Activated CD8-positive, alpha-beta memory T cell treated with anti-CD3 and anti-CD28 coated beads for 1 hour (primary cell): ENCODE data around the gene SMG5.

Source experiments
- DNase-seq, 2 donors: peaks; one replicate each; pipeline ENCODE4 v3.0.0-alpha.2; 2020; ENCODE audit warnings: low read depth in 1 of 2; ENCODE audit errors: extremely low read depth in 1 of 2

Gene SMG5

GRCh38 chr1:156246241-156246780 is 36.3 kb downstream of the SMG5 start:
- no peak for DNase-seq

- DNase-seq, result no peak
Measured at GRCh38 chr1:156245451-156246232, 37.0 kb downstream of the SMG5 start.

GRCh38 chr1:156244712-156245111 is 37.9 kb downstream of the SMG5 start:
- no peak for DNase-seq

- DNase-seq, result no peak
Measured at GRCh38 chr1:156244126-156244525, 38.5 kb downstream of the SMG5 start.

GRCh38 chr1:156242738-156243137 is 39.9 kb downstream of the SMG5 start:
- no peak for DNase-seq

- no peak for DNase-seq
Measured at GRCh38 chr1:156241926-156242325, 40.7 kb downstream of the SMG5 start, which contains the start of gene BGLAP. BGLAP (plus strand) TSS chr1:156242184; CDS start chr1:156242232, 48 bp downstream.

- no peak for DNase-seq
Measured at GRCh38 chr1:156241311-156241811, 41.3 kb downstream of the SMG5 start.

GRCh38 chr1:156238248-156238647 is 44.4 kb downstream of the SMG5 start:
- DNase-seq, result no peak

- no peak for DNase-seq
Measured at GRCh38 chr1:156236164-156236563, 46.5 kb downstream of the SMG5 start.

GRCh38 chr1:156233426-156234127 is 49.0 kb downstream of the SMG5 start:
- no peak for DNase-seq

GRCh38 chr1:156232201-156232894 is 50.3 kb downstream of the SMG5 start:
- no peak for DNase-seq

- DNase-seq, result no peak
Measured at GRCh38 chr1:156230473-156230837, 52.2 kb downstream of the SMG5 start.

GRCh38 chr1:156229809-156230472 is 52.7 kb downstream of the SMG5 start:
- DNase-seq, result no peak

- DNase-seq, result no peak
Measured at GRCh38 chr1:156228501-156228900, 54.1 kb downstream of the SMG5 start.

- DNase-seq, result no peak
Measured at GRCh38 chr1:156226782-156227181, 55.8 kb downstream of the SMG5 start.

GRCh38 chr1:156226116-156226538 is 56.5 kb downstream of the SMG5 start:
- no peak for DNase-seq

GRCh38 chr1:156225677-156226014 is 57.0 kb downstream of the SMG5 start:
- no peak for DNase-seq

GRCh38 chr1:156221986-156222692 is 60.5 kb downstream of the SMG5 start:
- DNase-seq, result no peak

- no peak for DNase-seq
Measured at GRCh38 chr1:156220226-156220625, 62.4 kb downstream of the SMG5 start.

- no peak for DNase-seq
Measured at GRCh38 chr1:156217871-156218270, 64.8 kb downstream of the SMG5 start.
